Neutrophil (primary cell): ENCODE data around the gene CACNA1C.

ENCODE experiments used
- H3K27ac ChIP-seq: fragments of 200-600 bp; sonication (generic); 2 replicates; pipeline ENCODE4 v1.5.1; 2016; ENCODE audit warnings: mild to moderate bottlenecking, moderate library complexity
- H3K27me3 ChIP-seq: fragments of 200-600 bp; sonication (generic); 2 replicates; pipeline ENCODE4 v1.6.0; 2016; ENCODE audit warnings: mild to moderate bottlenecking
- H3K36me3 ChIP-seq: fragments of 200-600 bp; sonication (generic); 2 replicates; pipeline ENCODE4 v1.5.1; 2017
- H3K4me1 ChIP-seq, 2 experiments: fragments of 200-600 bp in 1 of 2; sonication (generic) in 1 of 2; 1 replicate in 1 of 2; 2 replicates in 1 of 2; pipeline versions ENCODE4 v1.5.1 to v1.6.1; 2013 to 2016; ENCODE audit warnings: low read depth in 1 of 2, low read length in 1 of 2, mild to moderate bottlenecking in 1 of 2, moderate library complexity in 1 of 2; ENCODE audit not compliant: control insufficient read depth in 1 of 2, insufficient read depth in 1 of 2
- H3K4me3 ChIP-seq, 2 experiments: fragments of 200-600 bp in 1 of 2; sonication (generic) in 1 of 2; 1 replicate in 1 of 2; 2 replicates in 1 of 2; pipeline ENCODE4 v1.5.1; 2013 to 2016; ENCODE audit warnings: low read depth in 1 of 2, low read length in 1 of 2, mild to moderate bottlenecking in 1 of 2, moderate library complexity in 1 of 2
- H3K9me3 ChIP-seq: fragments of 200-600 bp; sonication (generic); 2 replicates; pipeline ENCODE4 v1.5.1; 2016
- TF ChIP-seq, protein P1 (sequence below): fragments of 200-600 bp; sonication (generic); IDR thresholded peaks from 2 replicates; pipeline ENCODE4 v1.5.1; 2016; ENCODE audit warnings: antibody characterized with exemption

The CACNA1C gene

DNA sequence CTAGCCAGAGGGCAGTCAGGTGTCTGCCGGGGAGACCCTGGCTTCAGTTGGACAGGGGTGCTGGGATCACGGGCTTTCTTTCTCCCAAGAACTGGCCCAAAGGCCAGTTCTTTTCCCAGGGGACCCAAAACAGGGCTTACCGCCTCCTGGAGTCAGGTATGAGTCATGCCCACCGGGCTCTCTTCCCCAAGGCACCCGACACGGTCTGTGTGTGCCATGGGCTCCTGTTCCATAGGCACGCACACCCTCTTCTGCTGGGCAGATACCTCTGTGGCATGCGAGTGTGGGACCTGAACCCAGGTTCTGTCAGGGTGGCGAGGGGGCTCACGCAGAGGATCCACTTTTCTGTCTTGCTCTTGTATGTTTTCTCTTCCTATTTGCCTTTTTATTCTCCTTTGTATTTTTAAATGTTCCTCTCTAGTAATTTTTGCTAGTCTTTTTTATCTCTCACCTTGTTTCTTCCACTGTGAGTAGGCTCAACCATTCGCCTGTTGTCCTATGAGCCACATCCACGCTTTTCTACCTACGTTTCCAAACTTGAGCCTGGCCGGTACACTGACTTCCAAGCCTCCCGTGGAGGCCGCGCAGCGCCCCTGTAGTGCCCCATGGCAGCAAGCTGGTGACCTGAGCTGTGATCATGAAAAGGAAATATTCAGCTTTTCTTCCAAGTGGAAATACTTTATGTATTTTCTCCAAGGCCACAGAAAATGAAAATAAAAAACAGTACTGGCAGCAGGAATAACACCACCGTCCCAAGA lies 362.2 kb downstream of the CACNA1C start:
- Histone ChIP-seq H3K4me3 (no peak overlapping the region), H3K9me3 (no peaks in the 10 kb centered on the region), H3K36me3 (no peaks in the 10 kb centered on the region), H3K27ac (no peak overlapping the region), H3K4me1 (no peaks in the 10 kb centered on the region), H3K27me3 (no peaks in the 10 kb centered on the region)
- TF ChIP-seq, protein P1, sequence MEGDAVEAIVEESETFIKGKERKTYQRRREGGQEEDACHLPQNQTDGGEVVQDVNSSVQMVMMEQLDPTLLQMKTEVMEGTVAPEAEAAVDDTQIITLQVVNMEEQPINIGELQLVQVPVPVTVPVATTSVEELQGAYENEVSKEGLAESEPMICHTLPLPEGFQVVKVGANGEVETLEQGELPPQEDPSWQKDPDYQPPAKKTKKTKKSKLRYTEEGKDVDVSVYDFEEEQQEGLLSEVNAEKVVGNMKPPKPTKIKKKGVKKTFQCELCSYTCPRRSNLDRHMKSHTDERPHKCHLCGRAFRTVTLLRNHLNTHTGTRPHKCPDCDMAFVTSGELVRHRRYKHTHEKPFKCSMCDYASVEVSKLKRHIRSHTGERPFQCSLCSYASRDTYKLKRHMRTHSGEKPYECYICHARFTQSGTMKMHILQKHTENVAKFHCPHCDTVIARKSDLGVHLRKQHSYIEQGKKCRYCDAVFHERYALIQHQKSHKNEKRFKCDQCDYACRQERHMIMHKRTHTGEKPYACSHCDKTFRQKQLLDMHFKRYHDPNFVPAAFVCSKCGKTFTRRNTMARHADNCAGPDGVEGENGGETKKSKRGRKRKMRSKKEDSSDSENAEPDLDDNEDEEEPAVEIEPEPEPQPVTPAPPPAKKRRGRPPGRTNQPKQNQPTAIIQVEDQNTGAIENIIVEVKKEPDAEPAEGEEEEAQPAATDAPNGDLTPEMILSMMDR = no peak

DNA sequence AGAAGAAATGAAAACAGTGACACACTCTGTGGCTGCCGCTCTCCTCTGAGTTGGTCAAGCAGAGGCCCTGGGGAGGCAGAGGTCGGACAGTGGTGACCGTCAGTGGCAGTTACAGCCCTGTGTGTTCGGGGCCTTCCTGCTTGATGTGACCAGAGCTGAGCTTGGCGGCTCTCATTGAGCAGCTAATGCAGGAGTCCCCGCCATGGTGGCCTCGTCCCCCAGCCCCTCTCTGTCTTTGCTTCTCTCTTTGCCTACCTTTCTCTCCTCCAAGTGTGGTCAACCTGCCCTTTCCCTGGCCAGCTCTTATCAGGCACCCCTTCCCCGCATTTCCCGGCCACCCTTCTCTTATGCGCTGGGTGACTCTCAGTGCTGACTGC lies 362.8 kb downstream of the CACNA1C start:
- H3K27me3 ChIP-seq = no peaks in the 10 kb centered on the region
- TF ChIP-seq, protein P1 = no peak
- H3K4me3 ChIP-seq = no peak overlapping the region
- H3K27ac ChIP-seq = no peak overlapping the region
- no peaks in the 10 kb centered on the region for H3K4me1 ChIP-seq
- no peaks in the 10 kb centered on the region for H3K36me3 ChIP-seq
- H3K9me3 ChIP-seq = no peaks in the 10 kb centered on the region

DNA sequence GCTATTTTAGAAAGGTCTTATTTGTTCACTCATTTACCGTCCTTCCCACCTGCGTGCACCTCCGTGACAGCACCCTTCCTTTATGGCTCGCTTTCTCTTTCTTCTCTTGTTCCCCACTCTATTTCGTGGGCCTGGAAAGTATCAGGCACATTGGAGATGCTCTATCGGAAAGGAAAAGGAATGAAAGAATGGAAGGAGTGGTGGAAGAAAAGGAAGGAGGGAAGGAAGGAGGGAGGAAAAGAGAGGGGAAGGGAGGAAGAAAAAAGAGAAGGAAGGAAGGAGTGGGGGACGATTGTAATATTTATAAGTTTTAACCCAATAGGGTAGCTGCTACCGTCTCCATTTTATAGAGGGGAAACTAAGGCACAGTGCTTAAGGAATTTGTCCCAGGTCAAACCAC lies 363.4 kb downstream of the CACNA1C start:
- no peaks in the 10 kb centered on the region for H3K9me3 ChIP-seq
- no peaks in the 10 kb centered on the region for H3K36me3 ChIP-seq
- H3K27me3 ChIP-seq = no peaks in the 10 kb centered on the region
- TF ChIP-seq, protein P1 = no peak
- H3K27ac ChIP-seq = no peak overlapping the region
- no peak overlapping the region for H3K4me3 ChIP-seq
- H3K4me1 ChIP-seq = no peaks in the 10 kb centered on the region

DNA sequence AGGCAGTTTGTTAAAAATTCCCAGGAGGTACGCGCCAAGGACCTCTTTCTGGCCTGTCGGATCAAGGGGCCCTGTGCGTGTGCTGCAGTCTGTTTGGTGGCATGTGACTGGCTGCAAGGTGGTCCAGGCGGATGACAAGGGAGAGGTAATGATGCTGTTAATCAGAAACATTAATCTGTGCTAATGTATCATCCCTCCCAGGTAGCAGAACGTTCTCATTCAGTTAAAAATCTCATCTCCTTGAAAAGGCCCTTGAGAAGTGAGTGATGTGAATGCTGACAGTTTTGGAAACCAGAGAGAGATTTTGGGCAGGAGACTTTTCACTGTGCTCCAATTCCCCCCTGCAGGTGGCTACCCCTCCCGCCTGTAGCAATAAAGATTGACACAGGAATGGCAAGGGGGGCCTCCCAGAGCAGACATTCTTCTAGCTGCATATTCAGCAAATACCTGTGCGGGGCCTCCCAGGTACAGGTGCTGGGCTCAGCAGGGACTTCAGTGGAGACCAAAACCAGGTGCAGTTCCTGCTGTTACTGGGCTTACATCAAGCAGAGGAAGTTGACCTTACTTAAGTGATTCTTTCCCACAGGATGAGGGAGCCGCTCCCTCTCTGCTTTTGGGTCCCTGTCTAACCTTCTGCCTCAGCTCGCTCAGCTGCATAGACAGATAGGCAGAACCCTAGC lies 364.8 kb downstream of the CACNA1C start:
- TF ChIP-seq, protein P1 = no peak
- H3K4me3 ChIP-seq = no peak overlapping the region
- no peaks in the 10 kb centered on the region for H3K27me3 ChIP-seq
- H3K27ac ChIP-seq = no peak overlapping the region
- no peaks in the 10 kb centered on the region for H3K4me1 ChIP-seq
- H3K9me3 ChIP-seq = no peaks in the 10 kb centered on the region
- H3K36me3 ChIP-seq = no peaks in the 10 kb centered on the region

DNA sequence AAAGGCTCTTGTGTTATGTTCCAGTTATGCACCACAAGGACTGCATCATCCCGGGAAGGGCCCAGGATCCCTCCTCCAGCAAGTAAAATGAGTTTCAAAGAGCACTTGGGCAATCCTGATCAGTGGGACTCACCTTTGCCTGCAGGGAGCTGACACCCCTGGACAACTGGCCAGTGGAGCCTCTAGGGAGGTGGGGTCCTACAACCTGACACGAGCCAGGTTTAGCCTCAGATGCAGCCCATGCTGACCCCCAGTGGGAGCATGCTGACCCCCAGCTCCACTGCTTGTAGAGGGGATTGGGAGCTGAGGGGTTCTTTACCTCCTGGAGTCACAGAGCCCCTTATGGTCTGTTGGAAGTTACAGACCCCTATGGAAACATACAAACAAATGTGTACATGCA lies 365.8 kb downstream of the CACNA1C start:
- H3K27me3 ChIP-seq = no peaks in the 10 kb centered on the region
- TF ChIP-seq, protein P1 = no peak
- H3K4me1 ChIP-seq = no peaks in the 10 kb centered on the region
- H3K4me3 ChIP-seq = no peak overlapping the region
- no peaks in the 10 kb centered on the region for H3K36me3 ChIP-seq
- H3K9me3 ChIP-seq = no peaks in the 10 kb centered on the region
- H3K27ac ChIP-seq = no peak overlapping the region
